Measurements from ENCODE around the gene MEGF6.

Gene MEGF6

GRCh38 chr1:3481836-3482375 lies 129.4 kb downstream of the MEGF6 start:
- H3K4me3 ChIP-seq (replicated peaks; ENCODE audit: low read depth, low read length), result no peak overlapping the region
- no peak for DNase-seq (ENCODE audit: extremely low read depth, low read depth)
- TF ChIP-seq CTCF (IDR thresholded peaks at IDR 0.05; ENCODE audit: low read depth, low read length, missing control alignments), result no peak

- no peak for DNase-seq (ENCODE audit: extremely low read depth, low read depth)
- H3K4me3 ChIP-seq (replicated peaks; ENCODE audit: low read depth, low read length), result no peak overlapping the region
- no peak for TF ChIP-seq CTCF (IDR thresholded peaks at IDR 0.05; ENCODE audit: low read depth, low read length, missing control alignments)
Observed at GRCh38 chr1:3481046-3481445, 130.3 kb downstream of the MEGF6 start.

- H3K4me3 ChIP-seq (replicated peaks; ENCODE audit: low read depth, low read length), result no peak overlapping the region
- no peak for DNase-seq (ENCODE audit: extremely low read depth, low read depth)
- no peak for TF ChIP-seq CTCF (IDR thresholded peaks at IDR 0.05; ENCODE audit: low read depth, low read length, missing control alignments)
Observed at GRCh38 chr1:3480369-3480719, 131.0 kb downstream of the MEGF6 start.

GRCh38 chr1:3479511-3480368 lies 131.6 kb downstream of the MEGF6 start:
- no peak for TF ChIP-seq CTCF (IDR thresholded peaks at IDR 0.05; ENCODE audit: low read depth, low read length, missing control alignments)
- DNase-seq (ENCODE audit: extremely low read depth, low read depth), result no peak
- no peak overlapping the region for H3K4me3 ChIP-seq (replicated peaks; ENCODE audit: low read depth, low read length)

GRCh38 chr1:3478187-3478586 lies 133.1 kb downstream of the MEGF6 start:
- no peak for TF ChIP-seq CTCF (IDR thresholded peaks at IDR 0.05; ENCODE audit: low read depth, low read length, missing control alignments)
- DNase-seq (ENCODE audit: extremely low read depth, low read depth), result no peak
- no peak overlapping the region for H3K4me3 ChIP-seq (replicated peaks; ENCODE audit: low read depth, low read length)

- DNase-seq (ENCODE audit: extremely low read depth, low read depth), result no peak
- no peak for TF ChIP-seq CTCF (IDR thresholded peaks at IDR 0.05; ENCODE audit: low read depth, low read length, missing control alignments)
- H3K4me3 ChIP-seq (replicated peaks; ENCODE audit: low read depth, low read length), result no peak overlapping the region
Observed at GRCh38 chr1:3477241-3477995, 133.9 kb downstream of the MEGF6 start.

Measured in HFF-Myc (cell line).